Cardiac atrium fibroblast (primary cell): ENCODE measurements around the gene SIPA1L2. TPM values are rescaled to one million over a fixed set of nuclear protein-coding genes. Genes with fewer than 3 reads are reported as not detected.

Experiments
- total RNA-seq: library from RNA; depleted of rRNA; stranded (reverse); fragments of >200 nt; gene quantifications from 2 replicates; pipeline ENCODE4 v1.2.3, GENCODE V29; 2015

Gene SIPA1L2, protein sequence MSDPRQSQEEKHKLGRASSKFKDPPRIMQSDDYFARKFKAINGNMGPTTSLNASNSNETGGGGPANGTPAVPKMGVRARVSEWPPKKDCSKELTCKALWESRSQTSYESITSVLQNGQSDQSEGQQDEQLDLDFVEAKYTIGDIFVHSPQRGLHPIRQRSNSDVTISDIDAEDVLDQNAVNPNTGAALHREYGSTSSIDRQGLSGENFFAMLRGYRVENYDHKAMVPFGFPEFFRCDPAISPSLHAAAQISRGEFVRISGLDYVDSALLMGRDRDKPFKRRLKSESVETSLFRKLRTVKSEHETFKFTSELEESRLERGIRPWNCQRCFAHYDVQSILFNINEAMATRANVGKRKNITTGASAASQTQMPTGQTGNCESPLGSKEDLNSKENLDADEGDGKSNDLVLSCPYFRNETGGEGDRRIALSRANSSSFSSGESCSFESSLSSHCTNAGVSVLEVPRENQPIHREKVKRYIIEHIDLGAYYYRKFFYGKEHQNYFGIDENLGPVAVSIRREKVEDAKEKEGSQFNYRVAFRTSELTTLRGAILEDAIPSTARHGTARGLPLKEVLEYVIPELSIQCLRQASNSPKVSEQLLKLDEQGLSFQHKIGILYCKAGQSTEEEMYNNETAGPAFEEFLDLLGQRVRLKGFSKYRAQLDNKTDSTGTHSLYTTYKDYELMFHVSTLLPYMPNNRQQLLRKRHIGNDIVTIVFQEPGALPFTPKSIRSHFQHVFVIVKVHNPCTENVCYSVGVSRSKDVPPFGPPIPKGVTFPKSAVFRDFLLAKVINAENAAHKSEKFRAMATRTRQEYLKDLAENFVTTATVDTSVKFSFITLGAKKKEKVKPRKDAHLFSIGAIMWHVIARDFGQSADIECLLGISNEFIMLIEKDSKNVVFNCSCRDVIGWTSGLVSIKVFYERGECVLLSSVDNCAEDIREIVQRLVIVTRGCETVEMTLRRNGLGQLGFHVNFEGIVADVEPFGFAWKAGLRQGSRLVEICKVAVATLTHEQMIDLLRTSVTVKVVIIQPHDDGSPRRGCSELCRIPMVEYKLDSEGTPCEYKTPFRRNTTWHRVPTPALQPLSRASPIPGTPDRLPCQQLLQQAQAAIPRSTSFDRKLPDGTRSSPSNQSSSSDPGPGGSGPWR (N-terminal part only)
- 6.3 and 7.1 TPM in 2 replicates for total RNA-seq

DNA sequence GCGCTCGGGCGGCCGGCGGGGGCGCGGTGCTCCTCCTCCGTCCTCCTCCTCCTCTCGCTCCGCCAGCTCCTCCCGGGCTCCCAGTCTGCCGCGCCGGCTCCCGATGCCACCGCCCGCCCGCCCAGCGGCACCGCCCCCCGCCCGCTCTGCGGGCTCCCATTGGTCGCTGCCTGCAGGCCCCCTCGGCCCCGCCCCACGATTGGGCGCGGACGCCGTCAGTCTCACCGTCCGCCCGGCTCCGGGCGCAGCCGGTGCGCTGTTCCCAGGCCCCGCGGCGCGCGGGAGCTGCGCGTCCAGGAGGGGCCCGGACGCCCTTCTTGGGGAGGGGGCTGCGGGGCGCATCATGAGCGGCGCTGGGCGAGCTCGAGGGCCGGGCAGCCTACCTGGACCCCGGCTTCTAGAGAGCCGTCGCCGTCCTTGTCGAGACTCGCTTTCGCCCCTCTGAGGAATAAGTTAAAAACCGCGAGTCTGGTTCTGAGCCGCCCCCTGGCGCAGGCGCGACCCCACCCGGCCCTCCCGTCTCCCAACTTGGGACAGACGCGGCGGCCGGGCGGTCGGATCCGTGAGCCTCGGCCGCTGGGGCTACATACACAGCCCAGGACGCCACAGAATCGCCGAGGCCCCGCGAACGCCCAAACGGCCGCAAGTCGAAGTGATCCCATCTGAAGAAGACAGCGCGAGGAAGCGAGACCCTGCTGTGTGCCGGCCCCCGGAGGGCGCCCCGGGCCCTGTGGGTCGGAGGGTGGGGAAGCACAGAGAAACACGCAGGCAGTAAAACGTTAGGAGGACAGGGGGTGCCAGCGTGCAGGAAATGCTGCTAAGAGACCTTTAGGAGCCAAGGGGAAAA, at the start of gene SIPA1L2:
Gene SIPA1L2, minus strand, starts transcription at position 87 of the 847 bp plus-strand sequence. CDS start 114,794 bp downstream, outside the sequence.

Other genes starting within 250 kb of the SIPA1L2 start
- 1.3 and 1.6 TPM in 2 replicates for gene MAP10, start 175.3 kb upstream of the SIPA1L2 start, total RNA-seq